HepG2 (cell line): Measurements from ENCODE around the gene HIF1AN. TPM values are rescaled to one million over a fixed set of nuclear protein-coding genes. Genes with fewer than 3 reads are reported as not detected.

Experiments
- ATAC-seq: fragments of 200-7000 bp; cut with Tn5 transposase; 3 replicates; pipeline ENCODE4 v1.9.1; 2020; ENCODE audit warnings: mild to moderate bottlenecking, moderate library complexity
- BruUV-seq: library from RNA; stranded (reverse); fragments of 400-500 nt; replicated peaks from 2 replicates; lab custom pipeline; 2021; lab: Mats Ljungman, UMichigan
- CTCF ChIA-PET: fragments of 300-600 bp; formaldehyde crosslinking; extraction: SDS; loops from one replicate; lab custom pipeline; 2021; ENCODE audit warnings: low total read pairs, inconsistent platforms, low intra/inter-chr PET ratio; lab: Yijun Ruan, JAX
- POLR2A ChIA-PET: fragments of 350-600 bp; sonication (Branson Sonifier 250); formaldehyde crosslinking; loops from one replicate; lab custom pipeline; 2020; ENCODE audit warnings: antibody characterized with exemption, inconsistent platforms; lab: Yijun Ruan, JAX
- DNase-seq: peaks from one replicate; pipeline ENCODE4 v3.0.0-alpha.2; 2015; ENCODE audit warnings: low spot score
- FAIRE-seq: peaks from 3 replicates; lab custom pipeline; 2011; peaks lifted over from hg19 to GRCh38; lab: Jason Lieb, UNC
- H2AFZ ChIP-seq: one replicate; pipeline ENCODE4 v1.6.1; 2011; ENCODE audit warnings: low read length, inconsistent platforms
- H3K27ac ChIP-seq: fragments of 300-600 bp; 3 replicates; pipeline ENCODE4 v1.8.0; 2011; ENCODE audit warnings: mixed run types, mild to moderate bottlenecking, mixed read lengths, low read length, inconsistent platforms; ENCODE audit not compliant: insufficient read depth; ENCODE audit errors: extremely low read length
- H3K27me3 ChIP-seq, 2 experiments: fragments of 200-600 bp in 1 of 2; 2 replicates in 1 of 2; 3 replicates in 1 of 2; pipeline versions ENCODE4 v1.6.0 to v1.8.0; 2011; ENCODE audit warnings: low read length in 2 of 2, mild to moderate bottlenecking in 2 of 2, moderate library complexity in 2 of 2, inconsistent platforms in 1 of 2; ENCODE audit not compliant: insufficient read depth in 2 of 2, control insufficient read depth in 1 of 2
- H3K36me3 ChIP-seq, 2 experiments: fragments of 200-600 bp in 1 of 2; replicated peaks in 1 of 2; 2 replicates in 1 of 2; 3 replicates in 1 of 2; pipeline versions ENCODE4 v1.5.1 to v1.8.0; 2011; ENCODE audit warnings: low read length in 2 of 2, inconsistent platforms in 1 of 2; ENCODE audit not compliant: insufficient read depth in 2 of 2, control insufficient read depth in 1 of 2
- H3K4me1 ChIP-seq: 2 replicates; pipeline ENCODE4 v1.5.1; 2012; ENCODE audit warnings: low read length, inconsistent platforms; ENCODE audit not compliant: insufficient read depth
- H3K4me2 ChIP-seq: 2 replicates; pipeline ENCODE4 v1.6.0; 2011; ENCODE audit warnings: low read depth, low read length, inconsistent platforms
- H3K4me3 ChIP-seq, 3 experiments: fragments of 200-600 bp in 1 of 3; sonication (generic), shearing (Covaris generic) in 1 of 3; replicated peaks in 1 of 3; 2 replicates each; pipeline ENCODE4 v1.5.1; 2011 to 2016; ENCODE audit warnings: low read length in 3 of 3, inconsistent platforms in 2 of 3, low read depth in 2 of 3, mild to moderate bottlenecking in 2 of 3, control low read depth in 1 of 3, mixed read lengths in 1 of 3; ENCODE audit not compliant: insufficient read depth in 1 of 3
- H3K79me2 ChIP-seq: one replicate; pipeline ENCODE4 v1.6.1; 2011; ENCODE audit warnings: low read length, inconsistent platforms; ENCODE audit not compliant: insufficient read depth
- H3K9ac ChIP-seq: 2 replicates; pipeline ENCODE4 v1.6.0; 2011; ENCODE audit warnings: mild to moderate bottlenecking, low read depth, low read length, inconsistent platforms; ENCODE audit not compliant: insufficient read depth
- H3K9me3 ChIP-seq: 2 replicates; pipeline ENCODE4 v1.5.1; 2012; ENCODE audit warnings: mild to moderate bottlenecking, low read length
- H4K20me1 ChIP-seq: 2 replicates; pipeline ENCODE4 v1.6.0; 2011; ENCODE audit warnings: inconsistent platforms, mild to moderate bottlenecking, low read length, moderate library complexity; ENCODE audit not compliant: insufficient read depth
- HDAC6 ChIP-seq: fragments of 200-600 bp; sonication (generic); IDR thresholded peaks from 2 replicates; pipeline ENCODE4 v1.7.0; 2017; ENCODE audit warnings: mild to moderate bottlenecking, antibody characterized with exemption, low read length, low read depth
- POLR2G ChIP-seq: fragments of 200-400 bp; formaldehyde crosslinking; IDR thresholded peaks from 2 replicates; pipeline ENCODE4 v1.6.1; 2018; ENCODE audit warnings: mild to moderate bottlenecking, low read depth, low read length, moderate library complexity
- ZNF33B ChIP-seq: sonication (generic); formaldehyde crosslinking; IDR thresholded peaks from 2 replicates; pipeline ENCODE4 v1.5.1; 2020; ENCODE audit warnings: mild to moderate bottlenecking, missing genetic modification reagents
- ZNF441 ChIP-seq: sonication (generic); formaldehyde crosslinking; IDR thresholded peaks from 2 replicates; pipeline ENCODE4 v1.7.0; 2021; ENCODE audit warnings: missing genetic modification reagents, borderline replicate concordance
- WGBS: methylation state at CpG from one replicate; pipeline ENCODE4 v1.1.6; 2017; ENCODE audit warnings: low lambda C conversion rate; 5-methylcytosine and 5-hydroxymethylcytosine counted together
- in situ Hi-C: cut with HindIII; loops from 2 replicates; pipeline ENCODE4 v1.10.0; 2017; ENCODE audit warnings: low pct_unique_long_range_greater_than_20kb; ENCODE audit not compliant: extremely low pct_ligation_motif_present
- intact Hi-C: fragments of 100-400 bp; cut with micrococcal nuclease; formaldehyde crosslinking; loops from one replicate; pipeline ENCODE4 v1.10.0; 2022; ENCODE audit not compliant: unreplicated experiment
- polyA plus RNA-seq, 8 experiments: library from polyadenylated mRNA; depleted of rRNA in 3 of 8; stranded (reverse) in 7 of 8; unstranded in 1 of 8; fragments of >200 nt; fragmentation: Illumina TruSeq in 4 of 8; extraction: Trizol in 4 of 8; gene quantifications; 2 replicates each; pipeline versions ENCODE4 v1.2.1 to v1.2.3, GENCODE V29; 2011 to 2016; ENCODE audit warnings: low read depth in 4 of 8, missing spikeins in 1 of 8, mixed read lengths in 1 of 8; ENCODE audit not compliant: insufficient read depth in 1 of 8
- total RNA-seq, 5 experiments: library from RNA; depleted of rRNA; stranded (reverse); fragments of >200 nt; fragmentation: Illumina TruSeq; extraction: Trizol; gene quantifications; 2 replicates each; pipeline ENCODE4 v1.2.3, GENCODE V29; 2016; ENCODE audit warnings: low read depth in 1 of 5

The HIF1AN gene
- total and polyA plus RNA-seq, 2 of the 13 experiments (the other 11 are each of a cell fraction or from before 2014, with no cell fraction given) = 8.6 to 10.7 TPM

DNA sequence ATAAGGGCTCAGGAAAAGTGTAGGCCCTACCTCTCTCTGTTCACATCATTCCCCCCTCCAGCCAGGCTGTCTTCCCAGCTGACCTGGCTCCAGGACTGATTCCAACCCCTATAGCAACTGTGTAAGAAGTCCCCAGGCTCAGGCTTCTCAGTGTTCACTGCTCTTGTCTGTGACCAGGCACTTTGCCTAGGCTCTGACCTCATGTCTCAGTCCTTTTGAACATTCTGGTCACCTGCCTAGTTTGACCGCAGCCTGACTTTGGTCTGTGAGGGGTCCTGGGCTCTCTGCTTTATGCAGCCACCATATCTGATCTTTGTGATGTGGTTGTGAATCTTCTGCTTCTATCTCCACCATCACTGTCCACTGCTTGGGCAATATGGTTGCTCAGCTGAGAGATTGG, 24.5 kb downstream of the HIF1AN start:
- H2AFZ ChIP-seq = no peak overlapping the region
- ChIA-PET CTCF (no interaction called here), POLR2A (no interaction called here)
- no peaks in the 10 kb centered on the region for H3K79me2 ChIP-seq
- no peaks in the 10 kb centered on the region for H3K9me3 ChIP-seq
- no peaks in the 10 kb centered on the region for H3K36me3 ChIP-seq
- H3K27ac ChIP-seq = no peak overlapping the region
- TF ChIP-seq HDAC6 = no peak
- TF ChIP-seq POLR2G = peak; percentile 1; the same call in 1 of the 2 replicates
- TF ChIP-seq ZNF441 (CRISPR knock-in tag) = no peak
- in situ Hi-C loops = loop anchor here (5.0 kb wide), 2 partner anchors 182 to 317 kb away; no protein-coding TSS in a partner anchor
- DNase-seq = no peak
- intact Hi-C loops = loop anchor here (5.0 kb wide), 1 partner anchor 182 kb away; no protein-coding TSS in a partner anchor
- peaks cover 9% of the 10 kb centered on the region for H3K4me1 ChIP-seq
- H3K4me2 ChIP-seq = no peak overlapping the region
- WGBS = 89% methylated on average over 1 of the region's 1 CpG
- no peak for FAIRE-seq
- BruUV-seq = no TSS peak
- no peak overlapping the region for H3K4me3 ChIP-seq
- ATAC-seq = no peak
- no peaks in the 10 kb centered on the region for H4K20me1 ChIP-seq
- no peak overlapping the region for H3K9ac ChIP-seq
- H3K27me3 ChIP-seq = peaks cover 0 to 2% of the 10 kb centered on the region in 2 experiments; a peak in 1 of 5 replicates

GRCh38 chr10:100561005-100561404, 25.3 kb downstream of the HIF1AN start:
- ATAC-seq (no peak), DNase-seq (no peak), FAIRE-seq (no peak)
- BruUV-seq = no TSS peak
- in situ Hi-C loops (loop anchor here (5.0 kb wide), 2 partner anchors 181 to 316 kb away; no protein-coding TSS in a partner anchor), intact Hi-C loops (loop anchor here (5.0 kb wide), 1 partner anchor 181 kb away; no protein-coding TSS in a partner anchor)
- ChIA-PET CTCF (interaction anchor here (1.0 to 2.5 kb wide), 2 partner anchors 183 to 318 kb away, joined by 5 to 16 read pairs; no protein-coding TSS in a partner anchor), POLR2A (no interaction called here)
- Histone ChIP-seq H2AFZ (no peak overlapping the region), H3K27me3 (peaks cover 0 to 2% of the 10 kb centered on the region in 2 experiments; a peak in 1 of 5 replicates), H3K27ac (no peak overlapping the region), H3K4me3 (no peak overlapping the region), H3K9me3 (no peaks in the 10 kb centered on the region), H3K79me2 (no peaks in the 10 kb centered on the region), H3K4me2 (no peak overlapping the region), H3K4me1 (peaks cover 9% of the 10 kb centered on the region), H3K36me3 (no peaks in the 10 kb centered on the region), H3K9ac (no peak overlapping the region), H4K20me1 (no peaks in the 10 kb centered on the region)
- WGBS = 63% methylated on average over 2 of the region's 2 CpGs
- TF ChIP-seq POLR2G (0 out of 2 replicates have a peak, but pooled peaks have one; percentile 40), ZNF33B (CRISPR knock-in tag) (no peak)
